ENCODE measurements around the gene SLC6A12.

Gene SLC6A12

DNA sequence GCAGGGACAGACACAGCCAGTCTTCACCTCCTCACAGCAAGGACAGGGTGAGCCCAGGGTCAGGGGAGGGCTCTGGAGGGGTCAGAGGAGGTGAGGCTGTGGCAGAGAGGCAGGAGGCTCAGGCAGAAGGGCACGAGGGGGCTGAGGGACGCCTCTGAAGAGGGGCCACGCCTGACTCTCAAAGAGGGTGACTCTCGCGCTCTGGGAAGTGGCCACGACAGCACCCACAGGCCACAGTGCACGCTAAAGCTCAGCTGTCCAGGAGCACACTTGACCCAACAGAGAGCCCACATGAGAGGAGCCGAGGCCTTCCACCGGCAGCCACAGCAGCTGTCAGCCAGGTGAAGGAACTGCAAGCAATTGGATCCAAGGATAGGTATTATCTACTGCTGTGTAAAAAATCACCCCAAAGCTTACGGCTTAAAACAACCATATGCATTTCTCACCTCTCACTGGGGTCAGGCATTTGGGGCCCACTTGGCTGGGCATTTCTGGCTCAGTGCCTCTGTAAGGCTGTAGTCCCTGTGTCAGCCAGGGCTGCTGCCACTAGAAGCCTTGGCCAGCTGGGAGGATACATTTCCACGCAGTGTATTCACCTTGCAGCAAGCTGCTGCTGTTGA is 27.8 kb downstream of the SLC6A12 start:
- no peaks in the 10 kb centered on the region for H3K36me3 Mint-ChIP-seq
- DNase-seq (ENCODE audit: low spot score in 2 of 2): no peak
- no peak overlapping the region for H3K27ac Mint-ChIP-seq
- H3K4me3 Mint-ChIP-seq: no peak overlapping the region
- no peak for ATAC-seq
- H3K9me3 Mint-ChIP-seq: no peaks in the 10 kb centered on the region
- peaks cover 6% of the 10 kb centered on the region for H3K4me1 Mint-ChIP-seq

GRCh38 chr12:185576-185955 is 28.4 kb downstream of the SLC6A12 start:
- H3K9me3 Mint-ChIP-seq: no peaks in the 10 kb centered on the region
- no peaks in the 10 kb centered on the region for H3K36me3 Mint-ChIP-seq
- H3K4me3 Mint-ChIP-seq: no peak overlapping the region
- DNase-seq (ENCODE audit: low spot score in 2 of 2): no peak
- no peak overlapping the region for H3K27ac Mint-ChIP-seq
- H3K4me1 Mint-ChIP-seq: peaks cover 8% of the 10 kb centered on the region
- peak; percentile 17 for ATAC-seq

DNA sequence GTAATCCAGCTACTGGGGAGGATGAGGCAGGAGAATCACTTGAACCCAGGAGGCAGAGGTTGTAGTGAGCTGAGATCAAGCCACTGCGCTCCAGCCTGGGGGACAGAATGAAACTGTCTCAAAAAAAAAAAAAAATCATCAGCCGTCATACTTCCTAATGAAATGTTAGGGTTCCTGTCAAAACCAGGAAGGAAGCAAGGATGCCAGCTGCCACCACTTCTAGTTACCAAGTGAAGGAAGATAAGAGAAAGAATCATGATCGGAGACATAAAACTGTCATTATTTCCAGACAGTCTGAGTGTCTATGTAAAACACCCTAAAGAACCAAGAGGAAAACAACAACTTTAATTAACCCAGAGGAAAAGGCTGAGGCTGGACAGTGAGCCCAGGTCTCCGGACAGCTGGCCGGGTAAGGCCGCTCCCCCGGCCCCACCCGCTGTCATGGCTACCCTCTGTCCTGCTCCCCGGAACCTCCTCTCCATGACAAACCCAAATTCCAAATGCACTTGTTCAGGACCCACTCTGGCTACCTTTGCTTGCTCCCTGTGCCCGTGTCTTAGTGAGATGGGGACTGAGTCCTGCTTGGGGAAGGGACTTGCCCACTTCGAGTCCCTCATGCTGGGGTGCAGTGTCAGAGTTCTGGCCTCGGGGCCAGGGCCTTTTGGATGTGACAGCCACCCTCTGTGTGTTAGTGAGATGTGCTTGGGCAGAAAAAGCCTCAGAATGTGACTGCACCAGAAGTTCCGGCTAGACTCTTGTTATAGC is 29.0 kb downstream of the SLC6A12 start:
- H3K9me3 Mint-ChIP-seq: no peaks in the 10 kb centered on the region

GRCh38 chr12:182381-182892 is 31.5 kb downstream of the SLC6A12 start:
- Mint-ChIP-seq H3K4me1 (peaks cover 11% of the 10 kb centered on the region), H3K27ac (no peak overlapping the region), H3K4me3 (no peak overlapping the region), H3K36me3 (no peaks in the 10 kb centered on the region), H3K9me3 (no peaks in the 10 kb centered on the region)
- no peak for DNase-seq (ENCODE audit: low spot score in 2 of 2)
- no peak for ATAC-seq

More for the DNA sequence above, 29.0 kb downstream of the SLC6A12 start:
- Mint-ChIP-seq H3K4me1 (peaks cover 13% of the 10 kb centered on the region), H3K36me3 (no peaks in the 10 kb centered on the region), H3K27ac (no peak overlapping the region), H3K4me3 (no peak overlapping the region)
- no peak for DNase-seq (ENCODE audit: low spot score in 2 of 2)
- ATAC-seq: no peak

DNA sequence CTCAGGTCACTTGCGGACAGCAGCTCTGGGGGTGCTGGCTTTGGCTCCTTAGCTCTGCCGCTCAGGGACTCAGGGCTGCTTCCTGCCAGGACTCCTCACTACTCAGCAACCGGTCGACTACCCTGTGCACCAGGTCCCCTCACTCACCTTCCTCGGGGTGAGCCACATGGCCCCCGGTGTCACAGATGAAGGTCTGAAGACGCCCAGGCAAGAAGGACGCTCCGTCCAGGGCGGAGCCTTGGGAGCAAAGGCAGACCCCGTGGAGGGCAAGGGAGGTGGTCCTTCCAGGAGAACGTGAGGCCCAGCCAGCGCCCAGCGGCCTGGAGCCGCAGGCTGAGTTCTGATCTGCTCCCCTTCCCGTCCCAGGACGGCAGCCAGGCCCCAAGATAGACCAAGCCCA is 32.0 kb downstream of the SLC6A12 start:
- Mint-ChIP-seq H3K4me3 (no peak overlapping the region), H3K27ac (no peak overlapping the region), H3K9me3 (no peaks in the 10 kb centered on the region), H3K36me3 (no peaks in the 10 kb centered on the region), H3K4me1 (peaks cover 12% of the 10 kb centered on the region)
- DNase-seq (ENCODE audit: low spot score in 2 of 2) (no peak), ATAC-seq (no peak)

GRCh38 chr12:180445-180844 is 33.5 kb downstream of the SLC6A12 start:
- H3K27ac Mint-ChIP-seq: no peak overlapping the region
- no peak overlapping the region for H3K4me3 Mint-ChIP-seq
- no peak for DNase-seq (ENCODE audit: low spot score in 2 of 2)
- H3K36me3 Mint-ChIP-seq: no peaks in the 10 kb centered on the region
- peaks cover 16% of the 10 kb centered on the region for H3K4me1 Mint-ChIP-seq
- ATAC-seq: peak; percentile 48
- H3K9me3 Mint-ChIP-seq: no peaks in the 10 kb centered on the region

GRCh38 chr12:179885-180284 is 34.1 kb downstream of the SLC6A12 start:
- no peak overlapping the region for H3K4me3 Mint-ChIP-seq

GRCh38 chr12:179131-179884 is 34.6 kb downstream of the SLC6A12 start:
- Mint-ChIP-seq H3K36me3 (no peaks in the 10 kb centered on the region), H3K9me3 (no peaks in the 10 kb centered on the region), H3K4me1 (peaks cover 16% of the 10 kb centered on the region), H3K27ac (peak overlapping the region; percentile 70), H3K4me3 (no peak overlapping the region)
- no peak for DNase-seq (ENCODE audit: low spot score in 2 of 2)
- no peak for ATAC-seq

More at GRCh38 chr12:179885-180284, 34.1 kb downstream of the SLC6A12 start:
- peak overlapping the region; percentile 70 for H3K27ac Mint-ChIP-seq
- H3K9me3 Mint-ChIP-seq: no peaks in the 10 kb centered on the region
- ATAC-seq: no peak
- no peak for DNase-seq (ENCODE audit: low spot score in 2 of 2)
- H3K36me3 Mint-ChIP-seq: no peaks in the 10 kb centered on the region
- peaks cover 16% of the 10 kb centered on the region for H3K4me1 Mint-ChIP-seq

DNA sequence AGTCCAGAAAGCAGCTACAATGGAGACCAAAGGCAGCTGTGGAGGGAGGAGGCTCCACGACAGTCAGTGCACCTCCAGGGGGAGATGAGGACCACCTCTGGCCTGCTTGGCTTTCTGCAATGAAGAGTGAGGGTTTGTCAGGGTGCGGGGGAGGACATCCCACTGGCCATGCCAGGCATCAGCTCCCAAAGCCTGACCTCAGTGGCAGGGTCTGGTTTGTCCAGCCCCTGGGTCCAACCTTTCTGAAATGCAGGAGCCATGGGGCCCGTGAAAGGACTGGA is 35.2 kb downstream of the SLC6A12 start:
- Mint-ChIP-seq H3K27ac (peak overlapping the region; percentile 60), H3K4me1 (peaks cover 16% of the 10 kb centered on the region), H3K36me3 (no peaks in the 10 kb centered on the region), H3K9me3 (no peaks in the 10 kb centered on the region), H3K4me3 (no peak overlapping the region)
- DNase-seq (ENCODE audit: low spot score in 2 of 2) (no peak), ATAC-seq (no peak)

GRCh38 chr12:177980-178828 is 35.8 kb downstream of the SLC6A12 start:
- Mint-ChIP-seq H3K36me3 (no peaks in the 10 kb centered on the region), H3K4me3 (no peak overlapping the region), H3K4me1 (peaks cover 16% of the 10 kb centered on the region), H3K9me3 (no peaks in the 10 kb centered on the region), H3K27ac (peak overlapping the region; percentile 86)
- ATAC-seq (no peak), DNase-seq (ENCODE audit: low spot score in 2 of 2) (no peak)

DNA sequence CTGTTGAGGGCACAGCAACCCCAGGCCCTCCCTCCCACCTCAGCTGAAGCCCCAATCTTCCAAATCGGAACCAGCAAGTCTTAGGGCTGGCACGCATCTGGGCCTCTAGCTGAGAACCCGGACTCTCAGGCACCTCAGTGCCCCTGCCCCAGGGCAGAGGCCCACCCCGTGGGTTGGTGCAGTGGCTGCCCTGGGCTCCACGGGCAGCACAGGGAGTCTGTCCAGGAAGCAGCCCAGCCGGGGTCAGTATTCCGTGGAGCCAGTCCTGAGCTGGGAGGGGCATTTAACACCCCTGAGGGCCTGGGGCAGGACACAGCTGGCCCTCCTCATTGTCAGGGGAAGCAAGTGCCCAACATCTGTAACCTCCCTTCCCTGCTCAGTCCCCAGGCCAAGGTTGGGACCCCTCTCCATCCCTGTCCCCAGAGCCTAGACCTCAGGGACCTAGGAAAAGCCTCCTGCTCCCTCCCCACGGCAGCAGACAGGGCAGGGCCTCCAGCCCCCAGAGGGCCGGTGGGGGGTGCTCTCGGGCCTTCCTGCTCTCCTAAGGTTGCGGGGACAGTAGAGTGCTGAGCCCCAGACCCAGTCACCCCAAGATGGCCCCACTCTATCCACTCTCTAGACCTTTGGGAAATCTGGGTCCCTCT is 36.5 kb downstream of the SLC6A12 start:
- Mint-ChIP-seq H3K9me3 (no peaks in the 10 kb centered on the region), H3K27ac (peak overlapping the region; percentile 86), H3K36me3 (no peaks in the 10 kb centered on the region), H3K4me3 (no peak overlapping the region), H3K4me1 (peaks cover 16% of the 10 kb centered on the region)
- ATAC-seq (no peak), DNase-seq (ENCODE audit: low spot score in 2 of 2) (no peak)

GRCh38 chr12:176321-177181 is 37.4 kb downstream of the SLC6A12 start:
- H3K4me1 Mint-ChIP-seq: peaks cover 16% of the 10 kb centered on the region
- H3K9me3 Mint-ChIP-seq: no peaks in the 10 kb centered on the region
- H3K27ac Mint-ChIP-seq: peak overlapping the region; percentile 14
- DNase-seq (ENCODE audit: low spot score in 2 of 2) (no peak), ATAC-seq (no peak)
- no peak overlapping the region for H3K4me3 Mint-ChIP-seq
- H3K36me3 Mint-ChIP-seq: no peaks in the 10 kb centered on the region

GRCh38 chr12:175759-176158 is 38.2 kb downstream of the SLC6A12 start:
- no peak overlapping the region for H3K27ac Mint-ChIP-seq
- no peak for ATAC-seq
- H3K4me3 Mint-ChIP-seq: no peak overlapping the region
- no peaks in the 10 kb centered on the region for H3K9me3 Mint-ChIP-seq
- H3K4me1 Mint-ChIP-seq: peaks cover 16% of the 10 kb centered on the region
- no peak for DNase-seq (ENCODE audit: low spot score in 2 of 2)
- no peaks in the 10 kb centered on the region for H3K36me3 Mint-ChIP-seq

GRCh38 chr12:175250-175649 is 38.7 kb downstream of the SLC6A12 start:
- peaks cover 12% of the 10 kb centered on the region for H3K4me1 Mint-ChIP-seq
- H3K4me3 Mint-ChIP-seq: no peak overlapping the region
- no peak overlapping the region for H3K27ac Mint-ChIP-seq
- no peak for DNase-seq (ENCODE audit: low spot score in 2 of 2)
- no peak for ATAC-seq
- H3K9me3 Mint-ChIP-seq: no peaks in the 10 kb centered on the region
- no peaks in the 10 kb centered on the region for H3K36me3 Mint-ChIP-seq

All from stimulated activated effector memory CD8-positive, alpha-beta T cell treated with anti-CD3 and anti-CD28 coated beads, Interleukin-12 subunit alpha, Interleukin-12 subunit beta, amount 100 ng/mL, for 72 hours (primary cell).